Stimulated activated CD4-positive, alpha-beta T cell treated with anti-CD3 and anti-CD28 coated beads, Interleukin-4, amount 100 ng/mL, for 24 hours (primary cell): ENCODE data around the gene KCNK4.
A peak's percentile ranks its signal among the peaks of the same experiment; 100 is the strongest.

Source experiments
- DNase-seq: peaks from one replicate; pipeline ENCODE4 v3.0.0-alpha.2; 2020

Gene KCNK4

GRCh38 chr11:64269540-64270220, 21.4 kb upstream of the KCNK4 start:
- peak; percentile 99 for DNase-seq

- no peak for DNase-seq
These were observed 15.9 kb upstream of the KCNK4 start for GRCh38 chr11:64275031-64275800.

- no peak for DNase-seq
These were observed 15.3 kb upstream of the KCNK4 start for GRCh38 chr11:64275841-64276240.

DNA sequence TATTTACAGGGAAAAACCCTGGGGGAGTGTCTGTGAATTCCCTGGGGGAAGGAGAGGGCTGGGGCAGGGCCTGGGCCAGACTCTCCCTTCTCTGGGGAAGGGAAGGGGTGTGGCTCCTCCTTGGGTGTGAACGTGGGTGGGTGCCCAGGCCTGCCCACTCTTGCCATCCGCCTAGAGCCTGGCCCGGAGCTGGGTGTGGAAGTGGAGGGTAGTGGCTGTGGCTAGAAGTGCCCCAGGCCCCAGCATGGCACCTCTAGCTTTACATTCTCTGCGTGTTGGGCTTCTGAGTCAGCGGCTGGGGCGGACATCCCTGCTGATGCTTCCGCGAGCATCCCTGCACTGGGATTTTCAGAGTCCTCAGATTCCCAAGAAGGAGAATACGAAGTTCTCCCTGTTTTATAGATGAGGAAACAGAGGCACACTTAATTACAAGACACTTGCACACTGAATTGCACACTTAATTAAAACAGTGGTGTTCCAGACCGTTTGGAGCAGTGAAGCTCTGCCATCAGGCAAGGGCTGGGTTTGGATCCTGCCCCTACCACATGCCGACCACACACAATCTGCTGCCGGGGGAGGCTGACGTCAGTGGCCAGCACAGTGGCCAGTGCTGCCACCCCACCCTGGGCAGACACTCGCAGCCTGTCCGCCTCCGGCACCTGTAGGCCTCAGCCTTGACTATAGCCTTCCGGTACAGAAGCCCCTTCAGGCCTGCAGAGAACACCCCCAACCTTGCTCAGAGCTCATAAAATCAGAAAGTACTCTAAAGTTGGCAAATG, 14.3 kb upstream of the KCNK4 start:
- no peak for DNase-seq

DNA sequence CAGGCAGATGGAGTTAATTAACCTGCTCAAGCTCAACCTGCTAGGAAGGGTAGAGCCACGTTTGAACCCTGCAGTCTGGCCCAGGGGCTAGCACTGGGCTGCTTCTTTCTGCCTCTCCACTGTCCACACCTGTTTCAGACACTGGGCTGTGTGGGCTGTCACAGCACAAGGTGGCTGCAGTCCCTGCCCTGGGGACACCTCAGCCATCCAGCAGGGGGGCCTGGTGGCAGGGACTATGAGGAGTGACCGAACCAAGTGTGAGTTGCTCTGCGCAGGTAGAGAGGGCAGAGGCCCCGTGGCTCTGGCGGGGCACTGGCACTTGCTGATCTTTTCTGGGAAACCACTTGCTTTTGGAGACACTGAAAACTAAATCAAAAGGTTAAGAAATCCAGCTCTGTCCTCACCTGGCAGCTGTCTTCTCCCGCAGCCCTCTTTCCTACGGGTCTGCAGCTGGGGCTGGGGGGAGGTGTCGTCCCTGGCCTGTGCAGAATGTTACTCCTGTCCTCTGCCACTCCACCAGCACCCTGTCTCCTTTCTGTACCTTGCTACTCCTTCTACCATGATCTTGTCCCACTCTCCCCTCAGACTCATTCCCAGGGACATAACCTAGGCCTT, 12.4 kb upstream of the KCNK4 start:
- no peak for DNase-seq

DNA sequence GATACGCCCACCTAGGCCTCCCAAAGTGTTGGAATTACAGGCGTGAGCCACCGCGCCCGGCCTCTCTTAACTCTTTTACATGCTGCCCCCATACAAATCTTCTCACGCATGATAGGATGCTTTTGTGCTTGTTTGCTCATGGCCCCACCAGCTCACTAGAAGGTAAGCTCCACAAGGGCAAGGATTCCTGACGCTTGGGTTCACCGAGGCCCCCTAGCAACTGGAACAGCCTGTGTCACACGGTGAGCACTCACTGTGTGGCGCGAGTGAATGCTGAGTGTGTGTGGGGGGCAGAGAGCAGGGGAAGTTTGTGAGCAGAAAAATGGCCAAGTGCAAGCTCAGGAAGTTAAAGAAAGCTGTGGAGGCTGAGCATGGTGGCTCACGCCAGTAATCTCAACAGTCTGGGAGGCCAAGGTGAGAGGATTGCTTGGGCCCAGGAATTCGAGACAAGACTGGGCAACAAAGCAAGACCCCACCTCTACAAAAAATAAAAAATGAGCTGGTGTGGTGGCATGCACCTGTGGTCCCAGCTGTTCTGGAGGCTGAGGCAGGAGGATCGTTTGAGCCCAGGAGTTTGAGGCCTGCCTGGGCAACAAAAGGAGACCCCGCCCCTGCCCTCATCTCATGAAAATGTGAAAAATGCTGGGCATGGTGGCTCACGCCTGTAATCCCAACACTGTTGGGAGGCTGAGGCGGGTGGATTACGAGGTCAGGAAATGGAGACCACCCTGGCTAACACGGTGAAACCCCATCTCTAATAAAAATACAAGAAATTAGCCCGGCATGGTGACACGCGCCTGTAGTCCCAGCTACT, 8.9 kb upstream of the KCNK4 start:
- no peak for DNase-seq

- no peak for DNase-seq
These were observed 8.0 kb upstream of the KCNK4 start for GRCh38 chr11:64283092-64283491.

DNA sequence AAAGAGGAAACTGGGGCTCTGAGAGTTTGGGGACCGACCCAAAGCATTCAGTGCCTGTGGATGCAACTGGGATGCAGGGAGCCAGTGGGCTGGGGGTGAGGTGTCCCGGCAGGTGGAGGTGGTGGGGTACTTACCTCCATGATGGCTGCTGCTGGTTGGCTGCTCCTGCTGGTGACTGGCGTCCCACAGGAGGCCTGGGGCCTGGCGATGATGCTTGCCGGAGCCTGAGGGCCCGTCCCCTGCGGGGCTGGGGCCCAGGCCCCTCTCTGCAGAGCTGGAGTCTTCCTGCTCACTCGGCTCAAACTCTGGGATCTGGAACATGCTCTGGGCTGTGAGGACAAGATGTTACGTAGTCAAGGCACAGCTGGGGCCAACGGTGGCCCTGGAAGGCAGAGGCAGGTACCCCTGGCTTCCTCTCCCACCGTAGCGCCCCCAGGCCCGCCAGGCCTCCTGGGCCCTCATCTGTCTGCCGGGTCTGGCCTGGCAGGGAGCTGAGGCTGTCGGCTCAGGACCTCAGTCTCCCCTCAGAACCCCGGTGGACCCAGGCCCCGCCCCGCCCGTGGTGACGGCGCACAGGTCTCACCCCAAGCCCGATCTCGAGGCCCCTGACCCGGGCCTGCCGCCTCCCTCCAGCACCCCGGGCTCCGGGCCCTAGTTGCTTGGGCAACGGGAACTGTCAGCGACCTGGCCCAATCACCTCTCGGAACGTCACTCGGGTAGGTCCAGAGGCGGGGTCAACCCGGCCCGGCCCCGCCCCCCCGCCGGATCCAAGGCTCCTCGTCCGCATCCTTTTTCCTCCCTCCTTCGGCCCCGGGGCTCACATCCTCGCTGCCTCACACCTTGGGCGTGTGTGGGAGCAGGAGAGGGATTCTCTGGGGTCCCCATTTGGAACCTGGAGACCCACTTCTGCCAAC, 6.8 kb upstream of the KCNK4 start, which contains the start of gene BAD:
BAD (minus strand) TSS at position 618 of the 914 bp plus-strand sequence; CDS start at position 321, 297 bp downstream.
- DNase-seq = peak; percentile 93

DNA sequence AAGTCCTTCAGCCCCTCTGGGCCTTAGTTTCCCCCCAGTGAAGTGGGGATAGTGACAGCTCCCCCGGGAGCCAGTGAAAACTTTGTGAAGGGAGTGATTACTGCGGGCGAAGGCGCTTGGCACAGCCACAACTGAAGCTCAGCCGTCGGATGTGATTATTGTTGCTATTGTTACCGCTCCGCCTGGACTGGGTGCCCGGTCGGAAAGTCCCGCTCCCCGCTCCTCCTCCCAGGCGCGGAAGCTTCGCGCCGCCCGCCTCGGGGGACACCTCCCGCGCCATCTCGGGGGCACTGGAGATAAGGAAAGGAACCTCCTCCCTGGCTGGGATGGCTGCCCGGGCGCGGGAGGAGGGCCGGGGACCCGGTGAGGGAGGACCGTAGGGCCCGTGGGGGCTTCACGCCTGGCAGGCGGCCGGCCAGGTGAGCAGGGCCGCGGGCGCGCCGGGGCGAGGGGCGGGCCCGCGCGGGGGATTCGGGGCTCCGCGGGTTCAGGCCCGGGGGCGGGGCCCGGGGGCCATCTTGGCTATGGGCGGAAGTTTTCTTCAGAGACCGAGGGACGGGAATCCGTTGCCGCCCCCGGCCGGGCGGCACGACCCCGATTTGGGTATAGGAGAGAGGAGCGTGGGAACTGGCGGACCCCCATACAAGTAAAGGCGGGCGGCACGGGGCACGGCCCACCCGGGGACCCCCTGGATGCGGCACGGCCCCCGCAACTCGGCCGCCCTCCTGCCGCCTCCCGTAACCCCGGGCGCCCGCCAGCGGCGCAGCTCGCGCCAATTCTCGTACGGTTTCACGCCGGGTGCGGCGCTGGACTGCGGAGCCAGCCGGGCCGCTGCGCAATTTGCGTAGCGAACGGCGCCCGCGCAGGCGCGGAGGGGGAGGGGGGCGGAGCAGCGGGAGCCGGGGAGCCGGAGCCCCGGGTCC, 5.9 kb upstream of the KCNK4 start, which contains the start of gene GPR137:
GPR137 (plus strand) TSS at position 887 of the 923 bp plus-strand sequence. CDS start 677 bp downstream, outside the sequence.
- DNase-seq = peak; percentile 88

DNA sequence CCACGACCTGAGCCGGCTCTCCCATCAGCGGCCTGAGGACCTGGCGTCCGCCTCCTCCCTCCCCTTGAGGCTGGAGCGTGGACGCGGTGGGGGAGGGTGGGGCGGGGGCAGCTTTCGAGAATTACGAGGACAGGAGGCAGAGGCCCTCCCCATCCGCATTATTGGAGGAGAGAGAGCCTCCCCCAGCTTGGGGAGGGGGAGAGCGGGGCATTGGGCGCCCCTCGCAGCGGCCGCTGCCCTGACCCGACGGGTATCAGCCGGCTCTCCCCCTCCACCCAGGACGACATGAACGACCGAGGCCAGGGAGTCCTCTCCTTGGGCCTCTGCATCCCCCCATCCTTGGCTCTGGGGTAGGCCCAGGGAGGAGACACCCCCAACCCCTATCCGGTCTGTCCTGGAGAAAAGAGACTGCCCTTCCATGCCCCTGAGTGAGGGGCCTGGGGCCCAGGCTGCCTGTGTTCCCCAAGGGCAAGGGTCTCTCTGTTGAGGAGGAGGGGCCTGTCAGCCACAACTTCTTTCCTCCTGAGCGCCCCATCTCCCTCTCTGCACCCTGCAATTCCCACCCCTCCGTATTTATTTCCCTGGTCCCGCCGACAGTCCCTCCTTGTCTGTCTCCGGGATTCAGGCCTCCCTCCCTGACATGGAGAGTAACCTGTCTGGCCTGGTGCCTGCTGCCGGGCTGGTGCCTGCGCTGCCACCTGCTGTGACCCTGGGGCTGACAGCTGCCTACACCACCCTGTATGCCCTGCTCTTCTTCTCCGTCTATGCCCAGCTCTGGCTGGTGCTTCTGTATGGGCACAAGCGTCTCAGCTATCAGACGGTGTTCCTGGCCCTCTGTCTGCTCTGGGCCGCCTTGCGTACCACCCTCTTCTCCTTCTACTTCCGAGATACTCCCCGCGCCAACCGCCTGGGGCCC, 5.0 kb upstream of the KCNK4 start:
- DNase-seq = no peak

GRCh38 chr11:64286801-64287159, 4.3 kb upstream of the KCNK4 start:
- no peak for DNase-seq

DNA sequence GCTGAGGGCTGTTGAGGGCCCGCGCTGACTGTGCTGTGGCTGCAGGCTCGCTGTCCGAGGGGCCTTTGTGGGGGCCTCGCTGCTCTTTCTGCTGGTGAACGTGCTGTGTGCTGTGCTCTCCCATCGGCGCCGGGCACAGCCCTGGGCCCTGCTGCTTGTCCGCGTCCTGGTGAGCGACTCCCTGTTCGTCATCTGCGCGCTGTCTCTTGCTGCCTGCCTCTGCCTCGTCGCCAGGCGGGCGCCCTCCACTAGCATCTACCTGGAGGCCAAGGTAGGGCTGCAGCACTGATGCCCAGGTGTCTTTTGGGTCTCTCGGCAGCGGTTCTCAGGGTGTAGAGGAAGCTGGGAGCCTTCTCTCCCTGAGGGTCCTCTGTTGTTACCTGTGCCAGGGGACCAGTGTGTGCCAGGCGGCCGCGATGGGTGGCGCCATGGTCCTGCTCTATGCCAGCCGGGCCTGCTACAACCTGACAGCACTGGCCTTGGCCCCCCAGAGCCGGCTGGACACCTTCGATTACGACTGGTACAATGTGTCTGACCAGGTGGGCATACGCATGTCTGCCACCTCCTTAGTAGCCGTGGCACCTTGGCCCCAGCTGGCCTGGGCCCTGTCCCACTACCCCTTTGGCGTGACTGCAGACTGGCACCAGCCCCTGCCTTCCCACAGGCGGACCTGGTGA, 3.3 kb upstream of the KCNK4 start:
- no peak for DNase-seq

DNA sequence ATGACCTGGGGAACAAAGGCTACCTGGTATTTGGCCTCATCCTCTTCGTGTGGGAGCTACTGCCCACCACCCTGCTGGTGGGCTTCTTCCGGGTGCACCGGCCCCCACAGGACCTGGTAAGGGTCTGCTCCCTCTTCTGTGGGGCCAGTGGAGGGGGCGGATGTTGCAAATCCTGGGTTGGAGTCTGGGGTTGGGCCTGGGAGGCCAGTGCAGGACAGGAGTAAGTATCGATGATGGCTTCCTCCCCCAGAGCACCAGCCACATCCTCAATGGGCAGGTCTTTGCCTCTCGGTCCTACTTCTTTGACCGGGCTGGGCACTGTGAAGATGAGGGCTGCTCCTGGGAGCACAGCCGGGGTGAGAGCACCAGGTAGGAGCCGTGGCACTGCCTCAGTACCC, 2.8 kb upstream of the KCNK4 start:
- no peak for DNase-seq

GRCh38 chr11:64289002-64289564, 2.0 kb upstream of the KCNK4 start:
- DNase-seq = no peak

DNA sequence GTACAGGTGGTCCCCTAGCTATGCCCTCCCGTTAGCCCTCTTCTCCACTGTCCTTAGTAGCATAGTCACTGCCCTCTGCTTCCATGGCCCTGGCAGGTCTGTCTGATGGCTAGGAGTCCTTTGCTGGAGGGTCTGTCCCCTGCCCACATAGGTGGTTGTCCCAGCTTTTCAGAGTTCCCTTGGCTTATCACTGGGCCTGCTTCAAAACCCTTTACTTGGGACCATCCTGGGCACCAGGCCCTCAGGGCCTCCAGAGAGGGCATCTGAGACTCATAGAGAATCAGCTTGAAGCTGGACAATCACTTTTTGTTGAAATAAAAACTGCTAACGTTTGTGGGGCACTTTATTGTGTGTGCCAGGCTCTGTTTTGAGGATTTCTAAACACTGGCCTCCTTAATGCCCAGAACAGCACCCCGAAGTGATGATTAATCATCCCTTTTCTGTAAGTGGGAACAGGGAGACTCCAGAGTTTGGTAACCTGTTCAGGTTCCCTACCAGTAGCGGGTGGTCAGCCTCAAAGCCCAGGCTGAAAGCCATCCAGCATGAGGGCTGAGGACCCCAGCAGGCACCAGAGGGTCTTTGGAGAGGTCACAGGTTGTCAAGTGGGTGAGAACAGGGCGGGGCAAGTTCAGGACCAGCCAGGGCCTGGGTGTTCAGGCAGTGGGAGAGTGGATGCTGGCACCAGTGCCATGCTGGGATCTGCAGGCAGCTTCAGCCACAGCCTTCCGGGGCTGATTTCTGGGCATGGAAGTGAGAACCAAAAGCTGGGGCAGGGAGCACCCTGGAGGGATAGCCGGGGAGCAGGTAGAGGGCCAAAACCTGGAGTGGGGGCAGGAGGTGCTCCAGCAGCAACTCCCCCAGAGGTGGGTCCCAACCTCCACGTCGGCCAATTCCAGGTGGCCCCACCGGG, 495 bp upstream of the KCNK4 start:
- DNase-seq = no peak

GRCh38 chr11:64291752-64292459, 804 bp downstream of the KCNK4 start:
- DNase-seq = no peak
